Spleen (tissue), 7 donors: ENCODE results near the gene SPTBN1.

ENCODE experiments used
- POLR2AphosphoS5 ChIP-seq, 3 donors: sonication (generic); formaldehyde crosslinking; IDR thresholded peaks; one replicate each; pipeline ENCODE4 v1.5.1; 2017; ENCODE audit warnings: antibody characterized with exemption in 3 of 3
- TF ChIP-seq, protein P1 (sequence below), 11 experiments: fragments of 200-600 bp in 7 of 11; fragments of 450-650 bp in 4 of 11; sonication (generic) in 4 of 11; IDR thresholded peaks in 8 of 11; conservative IDR thresholded peaks in 3 of 11; 1 replicate in 7 of 11; 2 replicates in 4 of 11; pipeline versions ENCODE4 v1.4.0 to v1.8.0; 2016 to 2021; ENCODE audit warnings: antibody characterized with exemption in 11 of 11, inconsistent platforms in 4 of 11, mild to moderate bottlenecking in 1 of 11
- donor health status: DM: no; HTN: no; CAD: no; lungs with moderate emphysema.
- donor health status: DM: no; HTN: no; CAD: no.
- donor health status: DM: no; HTN: no; CAD: no.

DNA sequence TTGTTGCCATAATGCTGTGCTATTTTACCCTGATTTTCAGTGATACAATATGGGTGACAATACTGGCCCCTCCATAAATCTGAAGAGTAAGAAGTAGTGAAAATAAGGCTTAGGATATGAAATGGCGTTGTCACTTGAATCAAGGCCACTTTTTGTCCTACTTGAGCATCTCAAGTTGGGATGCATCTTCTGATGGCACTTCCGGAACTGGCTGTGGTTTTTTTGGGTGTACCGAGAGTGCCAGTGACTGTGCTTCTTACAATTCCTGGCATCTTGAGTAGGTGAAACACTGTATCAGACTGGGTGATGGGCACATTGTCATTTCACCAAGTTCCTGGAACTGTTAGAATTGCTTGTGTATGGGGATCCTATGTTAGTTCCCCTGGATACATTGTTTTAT, 214.9 kb downstream of the SPTBN1 start:
- TF ChIP-seq, protein P1, sequence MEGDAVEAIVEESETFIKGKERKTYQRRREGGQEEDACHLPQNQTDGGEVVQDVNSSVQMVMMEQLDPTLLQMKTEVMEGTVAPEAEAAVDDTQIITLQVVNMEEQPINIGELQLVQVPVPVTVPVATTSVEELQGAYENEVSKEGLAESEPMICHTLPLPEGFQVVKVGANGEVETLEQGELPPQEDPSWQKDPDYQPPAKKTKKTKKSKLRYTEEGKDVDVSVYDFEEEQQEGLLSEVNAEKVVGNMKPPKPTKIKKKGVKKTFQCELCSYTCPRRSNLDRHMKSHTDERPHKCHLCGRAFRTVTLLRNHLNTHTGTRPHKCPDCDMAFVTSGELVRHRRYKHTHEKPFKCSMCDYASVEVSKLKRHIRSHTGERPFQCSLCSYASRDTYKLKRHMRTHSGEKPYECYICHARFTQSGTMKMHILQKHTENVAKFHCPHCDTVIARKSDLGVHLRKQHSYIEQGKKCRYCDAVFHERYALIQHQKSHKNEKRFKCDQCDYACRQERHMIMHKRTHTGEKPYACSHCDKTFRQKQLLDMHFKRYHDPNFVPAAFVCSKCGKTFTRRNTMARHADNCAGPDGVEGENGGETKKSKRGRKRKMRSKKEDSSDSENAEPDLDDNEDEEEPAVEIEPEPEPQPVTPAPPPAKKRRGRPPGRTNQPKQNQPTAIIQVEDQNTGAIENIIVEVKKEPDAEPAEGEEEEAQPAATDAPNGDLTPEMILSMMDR (IDR thresholded peaks at IDR 0.05 in 8 of 11, conservative IDR thresholded peaks at IDR 0.05 in 3 of 11), result no peak
- no peak for TF ChIP-seq POLR2AphosphoS5 (IDR thresholded peaks at IDR 0.05)
